ENCODE data around the gene PAPPA2.

PAPPA2 gene

GRCh38 chr1:176857632-176858031, 394.7 kb downstream of the PAPPA2 start:
- intact Hi-C loops (cut with DNase I), result no loop called here

DNA sequence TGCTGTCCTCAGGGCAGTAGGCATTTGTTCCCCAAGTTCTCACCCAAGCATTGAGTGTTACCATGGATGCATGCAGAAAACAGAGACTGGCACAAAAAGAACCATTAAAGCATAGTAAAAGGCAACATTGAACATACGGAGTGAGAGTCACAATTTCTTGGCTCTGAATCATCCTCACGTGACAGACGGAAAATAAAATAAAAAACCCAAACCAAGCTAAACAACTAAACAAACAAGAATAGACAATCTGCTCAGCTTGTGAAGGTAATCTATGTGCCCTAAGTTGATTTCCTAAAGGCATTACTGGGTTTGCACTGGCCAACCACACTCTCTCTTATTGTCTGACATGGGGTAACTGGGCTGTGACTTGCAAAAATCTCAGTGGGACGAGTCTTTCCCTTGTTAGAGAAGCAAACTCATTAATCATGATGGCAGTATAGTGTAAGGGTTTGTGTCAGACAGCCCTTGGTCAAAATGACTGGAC, 395.5 kb downstream of the PAPPA2 start:
- DNase-seq, result no peak
- intact Hi-C loops (cut with DNase I), result no loop called here

More at GRCh38 chr1:176857632-176858031, 394.7 kb downstream of the PAPPA2 start:
- DNase-seq, result no peak

DNA sequence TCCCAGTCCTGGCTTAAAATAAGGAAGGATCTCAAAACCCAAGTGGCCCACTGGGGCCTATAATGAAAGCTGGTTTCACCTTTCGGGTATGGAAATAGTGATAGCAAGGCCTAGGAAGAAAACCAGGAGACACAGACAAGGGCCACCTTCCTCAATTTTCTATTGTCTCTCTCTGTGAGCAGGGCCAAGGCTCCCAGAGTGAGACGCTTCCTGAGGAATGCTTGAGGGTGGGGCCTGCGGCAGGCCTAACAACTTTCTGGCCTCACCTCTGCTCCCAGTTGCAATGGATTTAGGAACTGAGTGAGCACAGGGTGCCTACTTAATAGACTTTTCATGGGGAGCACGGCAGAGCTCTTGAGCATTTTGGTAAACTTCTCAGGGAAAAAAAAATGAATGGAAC, 400.6 kb downstream of the PAPPA2 start:
- intact Hi-C loops (cut with DNase I), result no loop called here
- DNase-seq, result no peak

- no peak for DNase-seq
- intact Hi-C loops (cut with DNase I), result no loop called here
Measured at GRCh38 chr1:176864211-176864610, 401.2 kb downstream of the PAPPA2 start.

GRCh38 chr1:176866011-176866714, 403.2 kb downstream of the PAPPA2 start:
- intact Hi-C loops (cut with DNase I), result no loop called here
- DNase-seq, result no peak

DNA sequence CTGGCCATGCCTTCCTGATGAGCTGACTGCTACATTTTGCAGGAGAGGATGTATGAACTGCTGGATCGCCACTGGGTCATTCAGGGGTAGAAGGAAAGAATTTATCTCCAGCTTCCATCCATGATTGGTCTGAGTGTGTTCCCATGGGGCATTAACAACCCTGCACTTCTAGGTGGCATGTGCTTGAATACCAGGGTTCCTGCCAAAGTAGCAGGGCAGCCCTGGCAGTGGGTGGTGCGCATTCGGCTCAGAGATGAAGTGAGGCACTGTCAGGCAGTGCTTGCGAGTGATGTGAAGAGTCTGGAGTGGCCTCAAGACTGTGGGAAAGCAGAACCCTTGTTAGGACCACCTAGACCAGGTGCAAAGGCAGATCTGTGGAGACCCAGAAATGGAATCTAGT, 406.6 kb downstream of the PAPPA2 start:
- no peak for DNase-seq
- intact Hi-C loops (cut with DNase I), result no loop called here

DNA sequence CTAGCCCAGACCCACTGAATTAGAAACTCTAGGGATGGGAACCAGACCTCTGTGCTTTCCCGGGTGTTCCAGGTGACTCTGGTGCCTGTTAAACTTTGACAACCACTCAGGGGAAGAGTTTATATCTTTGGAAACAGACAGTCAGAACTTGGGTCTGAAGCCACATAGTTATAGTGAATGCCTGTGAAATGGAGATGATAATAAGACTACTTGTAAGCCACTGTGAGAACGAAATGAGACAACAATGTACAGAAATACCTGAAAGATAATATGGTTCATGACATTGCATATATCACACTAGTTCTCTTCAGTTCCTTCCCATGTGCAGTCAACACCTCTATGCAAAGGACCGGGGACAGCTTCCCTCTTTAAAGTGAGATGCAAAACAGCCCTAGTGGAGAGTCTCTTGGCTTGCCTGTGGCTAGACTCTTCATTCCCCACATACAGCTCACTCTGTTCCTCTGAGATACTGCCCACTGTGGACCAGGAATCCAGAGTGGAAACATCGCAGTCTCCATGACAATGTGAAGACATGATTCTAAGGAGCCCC, 414.1 kb downstream of the PAPPA2 start:
- DNase-seq, result no peak
- intact Hi-C loops (cut with DNase I), result loop anchor here (10.0 kb wide), 1 partner anchor 322 kb away; no protein-coding TSS in a partner anchor

- no peak for DNase-seq
- intact Hi-C loops (cut with DNase I), result loop anchor here (10.0 kb wide), 1 partner anchor 323 kb away; no protein-coding TSS in a partner anchor
Measured at GRCh38 chr1:176877557-176877956, 414.6 kb downstream of the PAPPA2 start.

- no peak for DNase-seq
- intact Hi-C loops (cut with DNase I), result loop anchor here (10.0 kb wide), 1 partner anchor 324 kb away; no protein-coding TSS in a partner anchor
Measured at GRCh38 chr1:176878750-176879536, 416.0 kb downstream of the PAPPA2 start.

DNA sequence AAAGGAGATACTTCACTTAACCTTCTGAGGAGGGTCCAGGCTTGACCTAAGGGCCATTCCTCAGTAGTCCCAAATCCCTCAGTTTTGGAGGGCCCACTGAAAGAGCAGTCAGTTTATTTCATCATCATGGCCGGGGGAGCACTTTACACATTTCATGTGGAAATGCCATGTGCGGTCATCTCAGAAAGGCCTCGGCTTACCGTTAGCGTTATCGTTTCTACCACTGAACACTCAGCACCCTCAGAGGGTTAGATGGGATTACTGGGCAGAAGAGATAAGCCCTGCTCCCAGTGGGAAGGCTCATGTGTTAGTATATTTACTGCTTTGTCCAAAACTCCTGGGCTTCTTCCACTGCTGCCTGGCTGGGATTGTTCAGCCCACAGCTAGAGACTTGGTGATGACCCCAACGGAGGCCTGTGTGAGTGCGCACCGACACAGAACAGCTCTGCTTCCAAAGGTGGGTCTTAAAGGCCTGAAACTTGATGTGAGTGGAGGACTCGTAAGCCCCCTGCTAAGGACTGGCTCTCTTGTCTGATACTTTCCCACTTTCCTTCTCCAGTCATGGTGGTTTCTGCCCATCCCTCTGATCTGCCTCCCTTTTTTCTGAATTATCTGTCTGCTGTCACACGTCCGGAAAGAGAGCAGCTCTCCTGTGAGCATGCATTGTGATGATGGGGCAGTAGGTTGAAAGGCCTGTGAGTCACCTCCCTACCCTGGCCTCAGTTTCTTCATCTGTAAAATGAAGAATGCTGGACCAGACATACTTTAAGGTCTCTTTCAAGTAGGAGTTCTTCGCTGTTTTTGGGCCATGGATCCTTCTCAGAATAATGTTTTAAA, 417.0 kb downstream of the PAPPA2 start:
- intact Hi-C loops (cut with DNase I), result loop anchor here (10.0 kb wide), 1 partner anchor 325 kb away; no protein-coding TSS in a partner anchor

DNA sequence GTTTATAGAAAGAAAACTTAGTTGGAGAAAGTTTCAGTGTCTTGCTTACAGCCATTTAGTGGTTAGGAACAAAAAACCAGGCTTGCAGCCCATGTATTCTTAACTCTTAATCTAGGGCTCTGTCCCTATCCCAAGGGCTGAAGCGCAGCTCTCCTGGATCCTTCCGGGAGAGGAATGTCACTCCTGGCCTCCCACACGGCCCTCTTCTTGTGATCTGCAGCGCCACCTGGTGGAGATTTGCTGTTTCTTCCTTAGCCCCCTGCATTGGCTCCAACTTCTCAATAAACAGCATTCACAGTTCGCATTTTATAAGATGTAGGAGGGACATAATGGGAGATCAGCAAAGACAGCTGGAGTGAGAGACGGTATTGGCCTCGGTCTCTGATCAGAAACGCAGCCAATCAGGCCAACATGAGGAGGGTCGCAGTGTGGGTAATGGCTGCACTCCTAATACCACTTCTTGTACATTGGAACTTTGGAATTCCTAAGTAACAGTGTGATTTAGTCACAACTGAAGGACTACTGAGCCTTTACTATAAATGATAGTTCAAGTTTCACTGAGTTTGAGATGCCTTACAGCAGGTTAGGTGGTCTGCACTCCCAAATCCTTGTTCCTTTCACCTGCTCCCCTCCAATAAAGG, 418.1 kb downstream of the PAPPA2 start:
- intact Hi-C loops (cut with DNase I), result no loop called here
- DNase-seq, result peak; percentile 52 to 91 (median 78)

More for the DNA sequence above, 417.0 kb downstream of the PAPPA2 start:
- no peak for DNase-seq

- DNase-seq, result no peak
- intact Hi-C loops (cut with DNase I), result no loop called here
Measured at GRCh38 chr1:176884286-176884685, 421.3 kb downstream of the PAPPA2 start.

GRCh38 chr1:176884911-176885310, 421.9 kb downstream of the PAPPA2 start:
- DNase-seq, result no peak
- intact Hi-C loops (cut with DNase I), result no loop called here

- intact Hi-C loops (cut with DNase I), result no loop called here
- no peak for DNase-seq
Measured at GRCh38 chr1:176885341-176885740, 422.4 kb downstream of the PAPPA2 start.

DNA sequence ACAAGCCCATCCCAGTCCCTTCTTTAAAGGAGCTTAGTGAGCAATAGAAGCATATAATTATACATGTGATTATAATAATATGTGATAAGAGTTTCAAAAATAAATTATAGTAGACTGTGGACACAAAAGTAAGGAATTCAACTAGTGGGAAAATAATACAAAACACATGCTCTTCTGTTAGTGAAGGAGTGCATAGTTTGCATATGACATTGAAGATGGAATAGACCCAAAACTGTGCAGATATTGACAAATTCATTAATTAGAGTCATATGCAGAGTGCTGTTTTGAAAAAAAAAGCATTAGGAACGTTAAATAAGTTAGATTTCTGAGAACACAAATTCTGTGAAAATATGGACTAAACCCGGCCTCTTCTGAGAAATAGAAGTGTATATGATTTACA, 422.8 kb downstream of the PAPPA2 start:
- no peak for DNase-seq
- intact Hi-C loops (cut with DNase I), result no loop called here

DNA sequence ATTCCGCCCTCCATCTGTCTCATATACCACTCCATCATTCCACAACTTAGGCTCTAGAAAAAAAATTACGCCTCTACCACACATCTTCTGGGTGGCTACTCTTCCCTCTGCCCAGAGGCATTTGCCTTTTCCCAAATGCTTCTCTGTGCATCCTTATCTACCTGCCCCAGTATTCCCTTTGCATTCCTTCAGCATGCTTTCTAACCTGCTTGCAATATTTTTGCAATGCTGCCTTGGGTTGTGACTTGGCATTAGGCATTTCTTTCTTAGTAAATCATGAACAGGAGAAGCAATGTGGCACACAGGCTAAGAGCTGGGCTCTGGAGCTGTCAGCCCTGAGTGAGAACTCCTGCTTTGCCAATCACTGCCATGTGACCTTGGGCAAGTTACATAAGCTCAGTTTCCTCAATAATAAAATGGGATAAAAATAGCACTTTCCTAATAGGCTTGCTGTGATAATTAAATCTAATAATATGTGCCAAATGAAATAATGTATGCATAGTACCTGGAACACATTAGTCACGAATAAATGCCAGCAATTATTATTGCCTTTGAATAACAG, 425.6 kb downstream of the PAPPA2 start:
- intact Hi-C loops (cut with DNase I), result no loop called here

GRCh38 chr1:176893625-176894352, 430.8 kb downstream of the PAPPA2 start:
- no peak for DNase-seq
- intact Hi-C loops (cut with DNase I), result no loop called here

More for the DNA sequence above, 425.6 kb downstream of the PAPPA2 start:
- DNase-seq, result peak in 41 of 42 donors; percentile 23 to 87 (median 60)

All from head of caudate nucleus (tissue), 42 donors.